Measurements from ENCODE around the gene TLR6.
"Not testable (repeated sequence)": the region's sequence is repeated elsewhere in the genome, so short reads cannot be mapped to it uniquely, and the experiment has no call there.

Gene TLR6

DNA sequence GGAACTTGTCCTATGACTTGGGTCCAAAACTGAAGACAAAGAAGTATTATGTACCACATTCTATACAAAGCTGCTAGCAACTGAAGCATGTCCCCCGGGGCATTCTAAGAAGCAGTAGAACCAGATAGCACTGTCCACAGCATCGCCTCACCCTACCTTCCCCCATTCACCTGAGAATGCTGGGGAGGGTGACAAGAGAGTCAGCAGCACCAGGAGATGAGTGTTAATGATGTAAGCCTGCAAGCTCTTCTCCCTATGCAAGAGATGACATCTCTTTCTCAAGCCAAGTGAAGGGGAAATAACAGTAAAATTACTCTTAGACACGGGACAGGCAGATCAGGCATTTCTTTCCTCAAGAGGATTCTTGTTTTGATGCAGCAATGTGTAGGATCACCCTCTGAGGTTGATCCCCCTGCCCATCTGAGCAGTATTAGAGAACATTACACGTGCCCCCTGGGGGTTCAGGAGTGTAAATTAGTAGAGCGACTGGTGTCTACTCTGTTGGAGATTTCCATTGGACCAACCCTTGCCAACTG, 38.1 kb downstream of the TLR6 start:
- DNase-seq = no peak

DNA sequence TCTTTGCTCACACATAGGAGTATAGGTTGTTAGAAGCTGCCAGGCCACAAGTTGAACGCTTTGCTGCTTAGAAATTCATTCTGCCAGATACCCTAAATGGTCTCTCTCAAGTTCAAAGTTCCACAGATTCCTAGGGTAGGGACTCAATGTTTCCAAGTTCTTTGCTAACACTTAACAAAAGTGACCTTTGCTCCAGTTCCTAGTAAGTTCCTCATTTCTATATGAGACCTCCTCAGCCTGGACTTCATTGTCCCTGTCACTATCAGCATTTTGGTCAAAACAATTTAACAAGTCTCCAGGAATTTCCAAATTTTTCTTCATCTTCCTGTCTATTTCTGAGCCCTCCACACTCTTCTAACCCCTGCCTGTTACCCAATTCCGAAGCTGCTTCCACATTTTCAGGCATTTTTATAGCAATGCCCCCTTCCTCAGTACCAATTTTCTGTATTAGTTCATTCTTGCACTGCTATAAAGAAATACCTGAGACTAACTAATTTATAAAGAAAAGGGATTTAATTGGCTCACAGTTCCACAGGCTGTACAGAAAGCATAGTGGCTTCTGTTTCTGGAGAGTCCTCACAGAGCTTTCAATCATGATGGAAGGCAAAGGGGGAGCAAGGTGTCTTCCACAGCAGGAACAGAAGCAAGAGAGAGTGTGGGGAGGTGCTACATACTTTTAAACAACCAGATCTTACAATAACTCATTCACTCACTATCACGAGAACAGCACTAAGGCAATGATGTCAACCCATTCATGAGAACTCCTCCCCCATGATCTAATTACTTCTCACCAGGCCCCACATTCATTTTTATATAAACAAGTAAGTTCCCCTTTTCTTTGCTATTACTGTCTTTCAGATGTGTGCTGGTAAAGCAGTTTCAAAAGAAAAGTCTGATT, 40.5 kb downstream of the TLR6 start:
- DNase-seq = no peak

DNA sequence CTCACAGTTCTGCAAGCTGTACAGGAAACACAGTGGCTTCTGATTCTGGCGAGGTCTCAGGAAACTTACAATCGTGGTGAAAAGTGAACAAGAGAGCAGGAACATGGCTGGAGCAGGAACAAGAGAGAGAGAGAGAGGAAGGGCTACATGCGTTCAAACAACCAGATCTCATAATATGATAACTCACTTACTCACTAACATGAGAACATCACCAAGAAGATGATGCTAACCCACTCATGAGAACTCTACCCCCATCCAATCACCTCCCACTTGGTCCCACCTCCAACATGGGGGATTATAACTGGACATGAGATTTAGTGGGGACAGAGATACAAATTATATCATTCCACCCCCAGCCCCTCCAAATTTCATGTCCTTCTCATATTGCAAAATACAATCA, 42.2 kb downstream of the TLR6 start:
- no peak for DNase-seq

DNA sequence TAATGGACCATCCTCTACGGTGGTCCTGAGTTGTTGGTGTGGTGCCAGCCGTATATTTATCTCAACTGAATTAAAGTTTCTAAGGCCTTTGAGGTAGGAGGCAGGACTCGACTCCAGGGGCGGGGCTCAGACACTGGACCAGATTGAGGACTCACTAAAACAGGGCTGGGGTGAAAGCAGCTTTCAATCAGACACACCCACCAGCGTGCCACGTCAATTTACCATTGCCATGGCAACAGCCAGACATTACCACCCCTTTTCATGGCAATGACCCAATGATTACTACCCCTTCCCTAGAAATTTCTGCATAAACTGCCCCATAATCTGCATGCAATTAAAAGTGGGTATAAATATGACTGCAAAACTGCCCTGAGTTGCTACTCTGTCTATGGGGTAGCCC, 45.3 kb downstream of the TLR6 start:
- no peak for DNase-seq

DNA sequence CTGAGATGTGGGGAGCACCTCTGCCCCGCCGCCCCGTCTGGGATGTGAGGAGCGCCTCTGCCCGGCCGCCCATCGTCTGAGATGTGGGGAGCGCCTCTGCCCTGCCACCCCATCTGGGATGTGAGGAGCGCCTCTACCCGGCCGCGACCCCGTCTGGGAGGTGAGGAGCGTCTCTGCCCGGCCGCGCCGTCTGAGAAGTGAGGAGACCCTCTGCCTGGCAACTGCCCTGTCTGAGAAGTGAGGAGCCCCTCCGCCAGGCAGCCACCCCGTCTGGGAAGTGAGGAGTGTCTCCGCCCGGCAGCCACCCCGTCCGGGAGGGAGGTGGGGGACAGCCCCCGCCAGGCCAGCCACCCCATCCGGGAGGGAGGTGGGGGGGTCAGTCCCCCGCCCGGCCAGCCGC, 49.2 kb downstream of the TLR6 start:
- DNase-seq = not testable (repeated sequence)

DNA sequence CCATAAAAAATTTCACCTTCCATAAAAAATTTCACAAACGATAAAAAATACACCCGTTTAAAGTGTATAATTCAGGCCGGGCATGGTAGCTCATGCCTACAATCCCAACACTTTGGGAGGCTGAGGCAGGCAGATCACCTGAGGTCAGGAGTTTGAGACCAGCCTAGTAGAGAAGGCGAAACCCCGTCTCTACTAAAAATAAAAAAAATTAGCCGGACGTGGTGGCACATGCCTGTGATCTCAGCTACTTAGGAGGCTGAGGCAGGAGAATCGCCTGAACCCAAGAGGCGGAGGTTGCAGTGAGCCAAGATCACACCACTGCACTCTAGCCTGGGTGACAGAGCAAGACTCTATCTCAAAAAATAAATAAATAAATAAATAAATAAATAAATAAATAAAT, 50.4 kb downstream of the TLR6 start:
- DNase-seq = not testable (repeated sequence)

DNA sequence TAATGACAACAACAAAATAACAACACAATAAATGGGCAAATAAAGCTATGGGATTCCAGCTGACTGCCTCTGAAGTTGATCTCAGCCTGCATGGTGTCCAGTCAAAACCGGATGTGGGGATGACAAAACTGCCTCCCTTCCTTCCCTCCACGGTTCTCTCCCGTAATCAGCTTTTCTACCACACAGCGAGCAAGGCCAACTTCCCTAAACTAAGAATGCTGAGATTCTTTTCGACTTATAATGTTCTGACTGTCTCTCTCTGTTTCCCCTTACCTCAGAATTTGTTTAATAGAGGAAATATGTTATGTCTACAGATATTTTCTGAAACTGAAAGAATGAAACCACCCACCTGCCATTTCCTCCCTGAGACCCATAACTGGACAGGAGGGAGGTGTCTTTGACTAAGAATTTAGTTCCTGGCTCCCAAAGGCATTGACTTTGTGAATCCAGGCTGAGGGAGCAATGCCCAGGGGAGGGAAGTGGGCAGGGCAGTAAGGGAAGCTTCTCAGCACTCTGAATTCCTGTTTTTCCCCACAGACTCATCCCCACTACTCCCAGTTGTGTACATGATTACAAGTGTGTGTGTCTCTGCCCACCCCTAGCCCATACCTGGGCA, 51.0 kb downstream of the TLR6 start:
- no peak for DNase-seq

DNA sequence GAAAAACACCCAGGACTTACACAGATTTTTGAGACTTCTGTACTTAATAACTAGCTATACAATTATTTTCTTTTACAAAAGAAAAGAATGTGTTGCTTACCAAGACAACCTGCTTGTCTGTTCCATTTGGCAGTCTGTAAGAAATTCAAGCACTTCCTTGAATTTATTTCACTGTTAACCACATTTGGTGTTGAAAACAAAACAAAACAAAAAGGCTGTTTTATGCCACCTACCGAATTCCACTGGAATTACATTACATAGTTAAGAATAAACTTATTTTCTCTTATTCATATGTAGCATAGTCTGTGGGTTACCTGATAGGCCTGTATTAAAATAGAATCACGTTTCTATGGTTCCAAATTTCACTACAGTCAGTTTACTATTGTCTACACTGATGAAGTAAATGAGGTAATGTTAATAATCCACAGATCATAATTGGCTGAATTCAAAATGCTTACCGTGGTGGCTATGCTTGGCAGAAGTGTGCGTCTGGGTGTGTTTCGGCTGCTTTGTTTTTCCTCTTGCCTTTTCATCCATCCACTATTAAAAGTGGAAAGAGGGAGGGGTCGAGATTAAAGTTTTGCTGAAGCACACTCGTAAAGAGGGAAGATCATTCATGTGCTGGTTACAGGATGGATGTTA, 51.8 kb downstream of the TLR6 start, which contains the start of gene TLR1:
Gene TLR1, minus strand, starts transcription at position 138 of the 642 bp plus-strand sequence. CDS start 5,960 bp downstream, outside the sequence.
- no peak for DNase-seq

DNA sequence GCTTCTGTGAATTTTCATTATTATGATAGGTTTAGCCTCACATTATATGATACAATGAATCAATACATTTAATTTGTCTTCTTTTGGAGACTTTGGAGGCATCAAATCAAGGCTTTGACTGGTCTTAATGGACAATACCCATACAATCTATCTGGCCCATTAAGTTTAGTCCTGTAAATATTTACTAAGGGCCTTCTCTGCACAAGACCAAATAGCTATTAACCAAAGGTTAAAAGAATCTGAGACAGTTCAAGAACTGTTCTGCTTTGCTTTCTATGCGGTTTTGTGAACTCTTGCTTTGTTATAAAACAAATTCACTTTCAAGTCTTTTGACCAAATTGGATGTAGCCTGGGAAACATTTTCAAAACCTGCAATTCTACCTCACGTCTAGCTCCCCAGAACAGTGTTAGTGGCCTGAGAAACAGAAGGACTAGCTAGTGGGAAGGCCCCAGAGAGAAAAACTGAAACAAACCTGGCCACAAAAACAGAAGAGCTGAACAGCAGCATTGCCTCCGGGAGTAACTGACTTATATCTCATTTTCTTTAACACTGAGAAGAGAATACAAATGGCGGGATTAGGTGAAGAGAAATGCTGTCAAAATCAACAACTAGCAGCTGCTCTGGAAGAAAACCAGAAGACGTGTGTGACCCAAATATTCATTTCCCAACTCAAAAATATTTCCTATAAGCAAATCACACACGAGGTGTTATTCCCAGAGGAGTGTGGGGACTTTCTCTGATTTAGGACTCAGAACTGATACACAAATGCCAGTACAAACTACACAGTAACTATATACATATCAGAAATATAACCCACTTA, 52.6 kb downstream of the TLR6 start:
- DNase-seq = peak; percentile 20

DNA sequence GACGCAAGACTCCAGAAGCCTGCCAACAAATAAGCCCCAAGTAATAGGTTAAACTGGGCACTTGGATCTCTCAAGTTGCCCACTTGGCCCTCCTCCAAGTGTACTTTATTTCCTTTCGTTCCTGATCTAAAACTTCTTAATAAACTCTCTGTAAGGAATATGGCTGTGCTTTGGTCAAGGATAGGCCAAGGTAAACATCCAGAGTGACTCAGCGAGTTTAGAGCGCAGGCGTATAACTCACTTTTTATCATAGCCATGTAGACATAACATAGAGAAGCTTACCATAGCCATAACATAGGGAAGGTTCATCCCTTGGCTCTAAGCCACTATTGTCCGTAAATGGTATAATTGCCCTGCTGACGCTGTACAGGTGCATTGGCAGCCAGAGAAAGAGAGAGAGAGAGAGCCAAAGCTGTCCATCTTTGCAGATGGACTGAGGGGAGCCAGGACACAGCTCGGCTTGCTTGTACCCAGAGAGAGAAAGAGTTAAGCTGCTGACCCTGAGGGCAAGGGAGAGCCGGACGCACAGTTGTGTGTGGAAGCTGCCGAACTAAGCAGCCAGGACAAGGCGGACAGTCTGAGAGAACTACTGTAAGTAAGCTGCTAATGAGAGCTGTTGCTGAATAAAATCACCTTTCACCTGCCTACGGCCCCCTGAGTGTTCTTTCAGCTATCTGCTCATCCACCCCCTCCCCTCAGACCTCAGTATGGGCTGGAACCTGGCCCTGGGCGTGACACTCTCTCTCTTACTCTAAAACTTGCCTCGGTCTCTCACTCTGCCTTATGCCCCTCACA, 53.9 kb downstream of the TLR6 start:
- DNase-seq = no peak

DNA sequence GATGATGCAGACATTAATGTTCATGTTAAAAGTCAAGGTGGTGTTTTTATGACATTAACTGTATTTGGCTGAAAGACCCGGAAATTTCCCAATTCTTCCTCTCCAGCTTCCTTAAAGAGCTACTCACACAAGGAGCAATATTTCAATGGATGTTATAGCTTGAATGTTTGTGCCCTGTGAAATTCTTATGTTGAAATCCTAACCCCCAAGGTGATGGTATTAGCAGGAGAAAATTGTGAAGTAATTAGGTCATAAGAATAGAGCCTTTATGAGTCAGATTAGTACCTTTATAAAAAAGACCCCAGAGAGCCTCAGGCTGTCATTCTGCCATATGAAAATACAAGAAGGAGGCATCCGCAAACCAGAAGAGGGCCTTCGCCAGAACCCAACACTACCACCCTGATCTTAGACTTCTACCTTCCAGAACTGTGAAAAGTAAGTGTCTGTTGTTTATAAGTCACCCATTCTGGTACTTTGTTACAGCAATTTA, 55.6 kb downstream of the TLR6 start:
- no peak for DNase-seq

DNA sequence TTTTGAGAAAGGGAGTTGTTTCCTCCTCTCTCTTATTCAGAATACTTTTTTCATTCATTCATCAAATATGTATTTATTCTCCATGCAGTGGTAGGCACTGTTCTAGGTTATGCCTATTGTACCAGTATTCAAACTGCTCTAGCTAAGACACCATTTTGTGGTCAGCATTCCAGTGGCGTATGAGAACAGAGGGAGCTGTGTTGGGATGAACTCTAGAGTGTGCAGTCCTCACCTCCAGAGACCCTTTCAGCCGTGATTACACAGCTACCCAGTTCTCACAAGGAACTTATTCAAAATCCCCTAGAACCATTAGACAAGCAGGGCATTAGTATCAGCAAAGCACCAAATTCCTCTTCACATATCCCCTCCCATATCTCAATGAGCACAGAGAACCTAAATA, 56.3 kb downstream of the TLR6 start:
- no peak for DNase-seq

DNA sequence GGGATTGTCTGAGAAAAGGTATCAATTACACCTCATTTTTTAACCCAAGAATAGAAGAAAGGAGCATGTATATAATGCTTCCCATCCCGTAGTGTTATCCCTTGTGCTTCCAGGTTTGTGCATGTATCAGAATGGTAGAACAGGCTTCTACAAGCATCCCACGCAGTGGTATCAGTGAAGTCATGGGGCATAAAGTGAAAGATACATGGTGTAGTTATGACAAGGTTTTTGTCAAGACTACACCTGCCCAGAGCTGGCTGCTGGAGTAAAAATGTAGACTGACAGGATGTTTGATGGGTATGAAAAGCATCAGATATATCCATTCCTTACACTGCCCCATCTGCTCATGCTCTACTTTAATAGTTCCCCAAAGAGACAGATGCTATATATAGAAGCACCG, 61.5 kb downstream of the TLR6 start:
- DNase-seq = no peak

DNA sequence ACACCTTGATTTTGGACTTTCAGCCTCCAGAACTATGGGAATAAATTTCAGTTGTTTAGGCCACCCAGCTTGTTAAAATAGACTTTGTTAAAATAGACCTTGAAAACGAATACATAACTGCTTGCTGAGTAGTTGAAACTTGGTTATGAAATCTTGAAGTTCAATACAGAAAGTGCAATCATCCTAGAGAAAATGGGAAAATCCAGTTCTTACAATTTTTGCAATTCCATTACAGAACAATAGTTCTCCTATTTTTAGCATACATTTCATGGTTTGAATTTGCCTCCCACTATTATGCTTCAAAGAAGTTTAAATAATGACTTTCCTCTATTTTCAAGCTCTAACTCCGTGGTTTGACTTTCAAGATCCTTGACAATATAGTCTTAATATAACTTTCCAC, 62.6 kb downstream of the TLR6 start:
- no peak for DNase-seq

DNA sequence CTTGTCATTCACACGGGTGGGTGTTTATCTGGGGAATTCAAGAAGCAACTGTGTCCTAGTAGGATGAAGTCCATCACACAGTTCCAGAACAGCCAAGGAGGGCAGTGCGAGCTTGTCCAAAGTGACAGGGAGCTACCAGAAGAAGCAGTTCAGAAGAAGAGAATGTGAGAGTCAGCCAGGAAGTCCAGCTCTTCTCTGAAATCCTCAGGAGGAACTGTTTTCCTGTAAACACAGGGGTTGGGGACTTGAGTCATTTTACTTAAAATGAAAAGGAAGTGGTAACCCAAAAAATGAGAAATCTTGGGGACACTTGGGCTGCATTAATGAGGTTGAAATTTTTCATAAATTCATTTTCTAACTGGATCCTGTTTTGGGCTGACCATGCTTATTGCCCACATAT, 65.6 kb downstream of the TLR6 start:
- no peak for DNase-seq

DNA sequence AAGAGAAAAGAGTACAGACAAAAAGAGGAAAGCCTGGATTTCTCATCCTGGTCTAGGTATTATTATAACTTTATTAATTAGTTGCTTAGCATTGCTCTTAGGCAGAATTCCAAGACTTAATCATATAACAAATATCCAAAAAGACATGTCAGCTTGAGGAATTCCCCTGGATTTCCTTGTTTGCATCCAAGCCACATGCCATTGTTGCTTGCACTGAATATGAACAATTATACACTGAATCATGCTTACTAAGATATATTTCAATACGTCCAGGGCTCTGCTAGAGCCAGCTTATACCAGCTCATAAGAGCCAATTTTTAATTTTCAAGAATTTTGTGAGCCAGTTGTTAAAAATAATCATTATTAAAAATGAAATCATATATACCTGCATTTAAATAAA, 68.3 kb downstream of the TLR6 start:
- no peak for DNase-seq

DNA sequence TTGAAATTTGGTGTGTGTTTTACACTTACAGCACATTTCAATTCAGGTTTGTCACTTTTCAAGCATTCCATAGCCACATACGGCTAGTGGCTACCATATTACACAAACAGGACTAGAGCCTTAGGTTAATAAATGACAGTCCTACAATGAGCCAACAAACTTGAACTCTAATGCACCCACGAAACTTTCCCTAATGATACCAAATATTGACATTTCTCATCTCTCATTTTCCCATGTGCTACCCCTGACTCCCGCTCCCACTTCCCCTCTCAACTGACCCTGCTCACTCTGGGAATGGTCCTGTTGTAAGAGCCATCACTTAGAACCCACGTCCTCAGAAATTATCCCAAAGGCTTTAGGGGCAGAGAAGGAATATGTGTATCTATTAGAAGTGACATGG, 68.9 kb downstream of the TLR6 start:
- no peak for DNase-seq

DNA sequence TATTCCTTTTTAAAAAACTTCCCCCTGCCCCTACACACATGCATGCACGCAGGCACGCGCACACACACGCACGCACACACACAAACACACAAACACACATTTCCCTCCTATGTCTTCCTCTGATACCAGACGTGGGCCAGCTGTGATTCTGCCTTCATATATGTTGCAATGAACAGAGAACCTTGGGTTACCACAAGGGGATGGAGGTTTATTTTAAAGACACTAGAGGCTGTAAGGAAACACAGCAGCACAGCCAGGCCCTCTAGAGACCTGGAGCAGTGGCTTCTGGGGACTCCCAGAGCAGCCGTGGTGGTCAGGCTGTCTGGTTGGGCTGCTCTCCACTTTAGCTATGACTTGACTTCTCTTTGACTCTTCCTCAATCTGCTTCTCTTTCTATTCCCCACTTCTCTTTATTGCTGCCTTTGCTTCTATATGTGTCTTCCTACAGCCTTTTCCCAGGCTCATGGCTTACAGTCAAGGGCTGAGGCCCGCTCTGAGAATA, 70.7 kb downstream of the TLR6 start:
- DNase-seq = no peak

DNA sequence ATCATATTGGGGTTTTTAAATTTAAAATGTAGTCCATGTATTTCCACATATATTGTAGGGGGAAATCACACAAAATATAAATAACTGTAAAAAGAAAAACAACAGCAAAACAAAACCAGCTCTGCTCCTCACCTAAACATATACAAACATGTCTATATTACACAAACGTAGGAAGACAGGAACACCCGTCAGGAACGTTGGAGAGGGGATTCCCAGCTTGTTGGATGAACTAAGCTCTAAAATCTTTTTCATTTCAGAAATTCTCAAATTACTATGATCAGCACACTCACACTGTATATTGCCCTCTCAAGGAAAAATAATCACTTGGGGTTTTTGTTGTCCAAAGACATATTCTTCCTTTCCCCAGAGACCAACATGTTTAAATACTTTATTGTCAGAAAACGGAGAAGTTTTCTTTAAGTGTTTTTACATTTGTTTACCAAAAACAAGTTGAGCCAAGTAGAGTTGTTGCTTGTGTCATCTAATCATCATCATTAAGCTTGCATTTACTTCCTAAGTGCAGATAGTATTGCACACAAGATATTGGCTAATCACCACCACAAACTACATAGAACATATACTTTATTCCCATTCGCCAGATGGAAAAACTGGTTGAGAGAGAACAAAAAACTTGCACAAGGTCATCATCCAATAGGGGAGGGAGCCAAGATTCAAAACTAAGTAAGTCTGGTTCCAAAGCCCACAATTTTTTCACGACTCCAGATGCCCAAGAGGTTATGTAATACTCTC, 71.4 kb downstream of the TLR6 start:
- DNase-seq = no peak

DNA sequence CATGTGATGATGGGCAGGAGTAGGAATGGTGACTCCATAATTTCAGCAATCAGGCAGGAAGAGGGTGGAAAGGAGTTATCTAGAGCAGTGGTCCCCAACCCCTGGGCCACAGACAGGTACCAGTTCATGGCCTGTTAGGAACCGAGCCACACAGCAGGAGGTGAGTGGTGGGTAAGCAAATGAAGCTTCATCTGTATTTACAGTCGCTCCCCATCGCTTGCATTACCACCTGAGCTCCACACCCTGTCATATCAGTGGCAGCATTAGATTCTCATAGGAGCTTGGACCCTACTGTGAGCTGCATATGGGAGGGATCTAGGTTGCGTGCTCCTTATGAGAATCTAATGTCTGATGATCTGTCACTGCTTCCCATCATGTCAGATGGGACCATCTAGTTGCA, 72.5 kb downstream of the TLR6 start:
- no peak for DNase-seq

DNA sequence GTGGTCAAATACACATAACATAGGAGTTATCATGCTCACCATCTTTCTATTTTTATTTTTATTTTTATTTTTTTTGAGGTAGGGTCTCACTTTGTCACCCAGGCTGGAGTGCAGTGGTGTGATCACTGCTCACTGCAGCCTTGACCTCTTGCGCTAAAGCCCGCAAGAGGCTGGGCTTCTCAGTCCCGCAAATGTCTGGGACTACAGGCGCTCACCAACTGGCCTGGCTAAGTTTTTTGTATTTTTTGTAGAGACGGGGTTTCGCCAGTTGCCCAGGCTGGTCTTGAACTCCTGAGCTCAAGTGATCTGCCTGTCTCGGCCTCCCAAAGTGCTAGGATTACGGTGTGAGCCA, 73.5 kb downstream of the TLR6 start:
- no peak for DNase-seq
